ENCODE measurements around the gene ZNF518B. TPM values are rescaled to one million over a fixed set of nuclear protein-coding genes. Genes with fewer than 3 reads are reported as not detected.

ZNF518B gene
- total and polyA plus RNA-seq, 10 of the 15 experiments (the other 5 are each of a cell fraction or from before 2014, with no cell fraction given) = 2.7 to 20.5 (median 9.2) TPM

- BruUV-seq (replicated peaks) = no TSS peak
- H3K9ac ChIP-seq (ENCODE audit: control insufficient read depth, insufficient read depth, low read length) = no peak overlapping the region
- TF ChIP-seq, protein P1, sequence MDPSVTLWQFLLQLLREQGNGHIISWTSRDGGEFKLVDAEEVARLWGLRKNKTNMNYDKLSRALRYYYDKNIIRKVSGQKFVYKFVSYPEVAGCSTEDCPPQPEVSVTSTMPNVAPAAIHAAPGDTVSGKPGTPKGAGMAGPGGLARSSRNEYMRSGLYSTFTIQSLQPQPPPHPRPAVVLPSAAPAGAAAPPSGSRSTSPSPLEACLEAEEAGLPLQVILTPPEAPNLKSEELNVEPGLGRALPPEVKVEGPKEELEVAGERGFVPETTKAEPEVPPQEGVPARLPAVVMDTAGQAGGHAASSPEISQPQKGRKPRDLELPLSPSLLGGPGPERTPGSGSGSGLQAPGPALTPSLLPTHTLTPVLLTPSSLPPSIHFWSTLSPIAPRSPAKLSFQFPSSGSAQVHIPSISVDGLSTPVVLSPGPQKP (IDR thresholded peaks at IDR 0.05; ENCODE audit: low read depth, low read length) = no peak
- TF ChIP-seq BCL3 (IDR thresholded peaks at IDR 0.05; ENCODE audit: borderline replicate concordance, insufficient read depth, low read depth, low read length, poor library complexity, severe bottlenecking) (no peak), HCFC1 (IDR thresholded peaks at IDR 0.05; ENCODE audit: low read length) (no peak), PAX5 (IDR thresholded peaks at IDR 0.05; ENCODE audit: borderline replicate concordance, low read depth, low read length) (no peak)
- TF ChIP-seq, protein P2, sequence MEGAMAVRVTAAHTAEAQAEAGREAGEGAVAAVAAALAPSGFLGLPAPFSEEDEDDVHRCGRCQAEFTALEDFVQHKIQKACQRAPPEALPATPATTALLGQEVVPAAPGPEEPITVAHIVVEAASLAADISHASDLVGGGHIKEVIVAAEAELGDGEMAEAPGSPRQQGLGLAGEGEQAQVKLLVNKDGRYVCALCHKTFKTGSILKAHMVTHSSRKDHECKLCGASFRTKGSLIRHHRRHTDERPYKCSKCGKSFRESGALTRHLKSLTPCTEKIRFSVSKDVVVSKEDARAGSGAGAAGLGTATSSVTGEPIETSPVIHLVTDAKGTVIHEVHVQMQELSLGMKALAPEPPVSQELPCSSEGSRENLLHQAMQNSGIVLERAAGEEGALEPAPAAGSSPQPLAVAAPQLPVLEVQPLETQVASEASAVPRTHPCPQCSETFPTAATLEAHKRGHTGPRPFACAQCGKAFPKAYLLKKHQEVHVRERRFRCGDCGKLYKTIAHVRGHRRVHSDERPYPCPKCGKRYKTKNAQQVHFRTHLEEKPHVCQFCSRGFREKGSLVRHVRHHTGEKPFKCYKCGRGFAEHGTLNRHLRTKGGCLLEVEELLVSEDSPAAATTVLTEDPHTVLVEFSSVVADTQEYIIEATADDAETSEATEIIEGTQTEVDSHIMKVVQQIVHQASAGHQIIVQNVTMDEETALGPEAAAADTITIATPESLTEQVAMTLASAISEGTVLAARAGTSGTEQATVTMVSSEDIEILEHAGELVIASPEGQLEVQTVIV (IDR thresholded peaks at IDR 0.05; ENCODE audit: borderline replicate concordance, partially characterized antibody) = no peak
- H4K20me1 ChIP-seq (ENCODE audit: control insufficient read depth, insufficient read depth) = no peaks in the 10 kb centered on the region
- no peak for ATAC-seq
- 45% methylated on average over 4 of the region's 4 CpGs for WGBS (ENCODE audit: insufficient coverage, insufficient replicate concordance, low lambda C conversion rate, missing lambda C conversion rate)
- H3K27me3 ChIP-seq (replicated peaks in 1 of 2; ENCODE audit: control insufficient read depth in 2 of 2, insufficient read depth in 2 of 2, low read length in 1 of 2) = peaks cover 0 to 5% of the 10 kb centered on the region in 2 experiments; a peak in 3 of 4 replicates
- H3K4me2 ChIP-seq (ENCODE audit: control insufficient read depth, insufficient read depth) = no peak overlapping the region
- ChIA-PET CTCF (interaction anchor here (0.7 to 3.0 kb wide), 3 partner anchors 9 to 87 kb away, joined by 3 to 15 read pairs (median 6); no protein-coding TSS in a partner anchor), SMC1A (ENCODE audit: uncharacterized antibody, unreplicated experiment) (interaction anchor here (0.9 to 1.4 kb wide), 2 partner anchors 75 to 85 kb away, joined by 3 read pairs; no protein-coding TSS in a partner anchor), RAD21 (ENCODE audit: unreplicated experiment) (no interaction called here), POLR2A (no interaction called here)
- H2AFZ ChIP-seq (ENCODE audit: control insufficient read depth, low read depth, low read length) = no peak overlapping the region
- no peaks in the 10 kb centered on the region for H3K4me1 ChIP-seq (ENCODE audit: control insufficient read depth, insufficient read depth, low read length)
- no peaks in the 10 kb centered on the region for H3K79me2 ChIP-seq (ENCODE audit: control insufficient read depth, insufficient read depth, low read length)
- intact Hi-C loops (cut with micrococcal nuclease; ENCODE audit: unreplicated experiment) = no loop called here
- H3K4me3 ChIP-seq = no peak overlapping the region
- FAIRE-seq = no peak
- H3K9me3 ChIP-seq (replicated peaks; ENCODE audit: control insufficient read depth, insufficient read depth, low read length) = peaks cover 3% of the 10 kb centered on the region; the same call in 2 of the 3 replicates
- no peak overlapping the region for H3K27ac ChIP-seq (ENCODE audit: control insufficient read depth, insufficient read depth)
- in situ Hi-C loops (cut with MboI) = no loop called here
- no peak for DNase-seq (ENCODE audit: low read depth, low spot score)
- H3K36me3 ChIP-seq (ENCODE audit: control insufficient read depth in 2 of 2, insufficient read depth in 2 of 2, low read length in 1 of 2) = no peaks in the 10 kb centered on the region
Observed at GRCh38 chr4:10462876-10463275, 5.7 kb upstream of the ZNF518B start.

All from GM12878 (cell line).